HG03469 (cell line): ENCODE results near the gene ADAMTS3.
"Not testable (repeated sequence)": the region's sequence is repeated elsewhere in the genome, so short reads cannot be mapped to it uniquely, and the experiment has no call there.

Experiments used
- ATAC-seq: cut with Tn5 transposase; IDR thresholded peaks from one replicate; pipeline ENCODE4 v1.9.1; 2021; ENCODE audit warnings: mild to moderate bottlenecking, moderate library complexity, moderate number of reproducible peaks; ENCODE audit not compliant: unreplicated experiment

Gene ADAMTS3

DNA sequence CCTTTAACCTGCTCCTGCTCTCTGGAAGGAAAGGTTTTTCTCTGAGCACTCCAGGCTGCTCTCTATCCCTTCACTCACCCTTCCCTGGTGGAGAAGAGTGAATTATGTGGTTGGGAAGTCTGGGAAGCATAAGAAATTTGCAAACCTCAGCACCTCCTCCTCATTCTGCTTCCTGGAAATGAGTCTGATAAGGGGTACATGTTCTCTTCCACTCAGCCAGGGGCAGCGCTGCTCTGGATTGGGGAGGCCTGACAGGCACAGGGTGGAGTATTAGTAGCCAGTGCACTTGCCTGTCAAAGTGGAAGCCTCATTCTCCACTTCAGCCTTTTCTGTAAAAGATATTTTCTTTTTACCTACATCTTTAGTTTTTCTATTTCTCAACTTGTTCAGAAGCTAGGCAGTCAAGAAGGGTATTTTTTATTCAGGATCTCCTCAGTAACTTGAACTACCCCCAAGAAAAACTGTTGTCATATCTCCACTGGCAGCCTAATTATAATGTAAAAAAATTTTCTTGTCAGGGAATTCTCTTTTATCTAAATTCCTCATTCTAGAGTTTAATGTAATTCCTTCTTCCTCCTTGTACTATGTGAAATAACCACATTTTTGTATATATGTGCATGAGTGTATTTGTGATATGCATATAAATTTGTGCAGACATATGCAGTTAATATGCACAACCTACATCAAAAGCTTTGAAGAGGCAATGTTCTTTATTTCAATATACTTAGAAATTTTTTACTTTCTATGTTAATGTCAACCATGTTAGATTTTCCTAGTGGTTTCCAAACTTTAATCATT lies 15.3 kb downstream of the ADAMTS3 start:
- ATAC-seq: no peak

DNA sequence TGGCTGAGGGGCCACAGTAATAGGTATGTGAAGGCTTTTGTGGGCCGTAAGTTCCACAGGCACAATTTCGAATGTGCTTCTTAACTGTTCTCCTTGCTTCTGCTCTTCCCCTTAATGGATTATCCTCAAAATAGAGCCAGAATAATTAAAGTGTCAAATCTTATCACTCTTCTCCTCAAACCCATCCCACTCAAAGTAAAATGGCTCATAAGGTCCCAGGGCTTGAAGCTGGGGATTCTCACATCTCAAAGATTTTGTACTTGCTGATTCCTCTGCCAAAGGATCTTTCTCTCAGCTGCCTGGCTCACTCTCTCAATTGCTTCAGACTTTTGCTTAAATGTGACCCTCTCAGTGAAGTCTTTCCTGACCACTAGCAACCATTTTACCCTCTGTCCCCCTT lies 16.6 kb downstream of the ADAMTS3 start:
- no peak for ATAC-seq

DNA sequence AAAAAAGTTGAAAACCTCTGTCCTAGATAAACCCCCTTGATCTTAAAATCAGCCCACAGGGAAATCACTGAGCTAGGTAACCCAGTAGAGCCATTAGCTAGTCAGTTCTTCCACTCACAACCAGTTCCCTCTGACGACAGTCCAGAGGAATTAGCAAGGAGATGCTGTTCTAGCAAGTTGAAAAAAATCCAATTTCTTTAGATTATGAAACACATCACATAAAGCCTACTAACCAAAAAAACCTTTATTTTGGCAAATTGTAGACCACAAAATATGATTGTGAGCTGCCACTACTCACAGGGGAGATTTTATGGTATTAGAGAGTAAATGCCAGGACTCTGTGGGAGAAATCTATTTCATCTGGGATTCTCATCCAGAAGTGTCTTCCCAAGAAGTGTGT lies 22.6 kb downstream of the ADAMTS3 start:
- ATAC-seq: no peak

- not testable (repeated sequence) for ATAC-seq
Observed at GRCh38 chr4:72540694-72541093, 28.3 kb downstream of the ADAMTS3 start.

DNA sequence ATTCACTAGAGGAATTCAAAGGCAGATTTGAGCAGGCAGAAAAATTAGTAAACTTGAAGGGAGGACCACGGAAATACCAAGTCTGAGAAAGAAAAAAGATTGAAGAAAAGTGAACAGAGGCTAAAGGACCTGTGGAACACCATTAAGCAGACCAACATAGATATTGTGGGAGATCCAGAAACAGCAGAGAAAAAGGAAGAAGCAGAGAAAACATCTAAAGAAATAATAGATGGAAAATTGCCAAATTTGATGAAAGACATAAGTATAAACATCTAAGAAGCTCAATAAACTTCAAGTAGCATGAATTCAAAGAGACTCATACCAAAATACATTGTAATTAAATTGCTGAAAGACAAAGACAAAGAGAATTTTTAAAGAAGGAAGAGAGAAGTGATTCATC lies 31.0 kb downstream of the ADAMTS3 start:
- no peak for ATAC-seq

GRCh38 chr4:72536443-72536842 lies 32.6 kb downstream of the ADAMTS3 start:
- no peak for ATAC-seq

DNA sequence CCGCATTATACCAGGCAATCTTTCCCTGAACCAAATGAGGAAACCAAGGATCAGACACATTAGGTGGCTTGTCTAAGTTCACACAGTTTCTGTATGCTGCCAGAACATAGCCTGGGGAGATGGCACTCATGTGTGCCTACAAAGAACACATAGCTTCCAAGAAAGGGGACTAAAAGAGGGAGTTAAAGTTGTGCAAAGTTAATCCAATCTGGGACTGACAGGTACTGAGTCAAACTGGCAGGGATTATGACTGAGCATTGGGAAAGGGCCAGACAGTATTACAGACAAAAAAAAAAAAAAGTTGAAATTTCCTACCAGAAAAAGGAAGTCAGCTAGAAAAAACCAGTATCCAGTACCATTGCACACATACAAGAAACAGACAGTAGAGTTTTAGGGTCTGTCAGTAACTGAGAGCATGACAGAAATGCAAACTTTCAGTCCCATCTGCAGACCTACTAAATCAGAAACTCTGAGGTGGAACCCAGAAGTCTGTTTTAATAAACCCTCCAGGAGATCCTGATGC lies 37.2 kb downstream of the ADAMTS3 start:
- ATAC-seq: no peak

GRCh38 chr4:72531322-72531721 lies 37.7 kb downstream of the ADAMTS3 start:
- no peak for ATAC-seq

- ATAC-seq: no peak
Observed at GRCh38 chr4:72529148-72529822, 39.7 kb downstream of the ADAMTS3 start.

DNA sequence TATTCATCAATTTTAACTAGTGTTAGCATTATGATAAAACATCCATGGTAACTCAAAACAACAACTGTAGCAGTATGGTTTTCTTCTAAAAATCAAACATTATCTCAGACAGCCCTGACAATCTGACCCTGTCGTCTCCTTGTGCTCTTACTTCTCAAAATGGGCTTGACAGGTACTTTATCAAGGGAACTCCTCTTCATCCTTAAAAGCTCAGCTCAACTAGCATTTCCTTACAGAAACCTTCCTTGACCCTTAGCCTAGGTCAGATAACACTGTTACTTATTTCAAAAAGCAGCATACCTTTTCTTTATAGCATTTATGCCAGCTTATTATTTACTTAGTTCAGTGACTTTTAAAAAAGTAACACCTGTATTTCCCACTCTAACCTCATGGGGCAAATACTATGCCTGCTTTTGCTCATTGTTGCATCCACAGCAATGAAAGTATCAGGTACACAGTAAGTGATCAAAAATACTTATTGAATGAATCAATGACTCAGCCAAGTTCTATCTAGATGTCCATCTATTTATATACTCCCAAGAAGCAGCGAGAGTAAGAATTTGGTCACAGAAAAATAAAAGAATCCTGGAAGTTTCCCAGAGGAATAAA lies 41.9 kb downstream of the ADAMTS3 start:
- no peak for ATAC-seq

DNA sequence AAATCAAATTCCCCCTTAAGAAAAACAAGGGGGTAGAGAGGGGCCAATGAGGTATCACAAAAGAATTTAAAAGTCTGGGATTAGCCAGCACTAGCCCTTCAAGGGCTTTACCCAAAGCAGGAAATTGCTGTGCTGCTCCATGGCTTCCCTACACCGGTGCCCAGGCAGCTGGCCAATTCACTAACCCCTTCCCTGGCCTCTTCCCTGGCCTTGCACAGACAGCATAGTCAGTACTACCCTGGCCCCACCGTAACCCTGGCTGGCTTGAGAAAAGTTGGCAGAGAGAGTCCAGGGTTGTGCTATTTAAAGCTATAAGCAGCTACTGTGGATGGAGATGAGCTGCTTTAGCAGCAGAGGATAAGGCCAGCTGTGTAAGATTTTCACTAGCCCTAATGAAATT lies 43.1 kb downstream of the ADAMTS3 start:
- ATAC-seq: no peak

GRCh38 chr4:72522440-72522839 lies 46.6 kb downstream of the ADAMTS3 start:
- no peak for ATAC-seq

- ATAC-seq: no peak
Observed at GRCh38 chr4:72513227-72513626, 55.8 kb downstream of the ADAMTS3 start.

- no peak for ATAC-seq
Observed at GRCh38 chr4:72507860-72508419, 61.1 kb downstream of the ADAMTS3 start.

GRCh38 chr4:72507167-72507566 lies 61.9 kb downstream of the ADAMTS3 start:
- no peak for ATAC-seq

DNA sequence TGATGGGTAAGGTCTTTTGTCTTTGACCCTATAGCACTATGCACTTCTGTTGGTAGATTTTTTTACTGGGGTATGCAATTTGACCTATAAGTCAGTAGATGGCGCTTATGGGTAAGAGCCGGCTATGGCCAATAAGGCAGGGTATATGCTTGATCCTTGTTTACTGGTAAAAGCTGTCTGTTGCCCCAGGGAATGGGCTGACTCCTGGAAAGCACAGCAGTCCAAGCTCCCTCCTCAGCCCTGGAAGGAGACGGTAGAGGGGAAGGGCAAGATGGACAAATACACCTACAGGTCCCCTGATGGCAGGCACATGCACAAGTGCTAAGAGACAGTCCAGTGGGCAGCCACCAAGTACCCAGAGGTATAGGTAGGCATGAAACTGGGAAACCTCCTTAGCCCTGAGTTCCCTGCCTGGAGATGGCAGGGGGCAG lies 63.7 kb downstream of the ADAMTS3 start:
- peak; percentile 85 for ATAC-seq

GRCh38 chr4:72500214-72500613 lies 68.8 kb downstream of the ADAMTS3 start:
- no peak for ATAC-seq

GRCh38 chr4:72496119-72496518 lies 72.9 kb downstream of the ADAMTS3 start:
- ATAC-seq: no peak

GRCh38 chr4:72494156-72494555 lies 74.9 kb downstream of the ADAMTS3 start:
- no peak for ATAC-seq

GRCh38 chr4:72489267-72489666 lies 79.8 kb downstream of the ADAMTS3 start:
- no peak for ATAC-seq

DNA sequence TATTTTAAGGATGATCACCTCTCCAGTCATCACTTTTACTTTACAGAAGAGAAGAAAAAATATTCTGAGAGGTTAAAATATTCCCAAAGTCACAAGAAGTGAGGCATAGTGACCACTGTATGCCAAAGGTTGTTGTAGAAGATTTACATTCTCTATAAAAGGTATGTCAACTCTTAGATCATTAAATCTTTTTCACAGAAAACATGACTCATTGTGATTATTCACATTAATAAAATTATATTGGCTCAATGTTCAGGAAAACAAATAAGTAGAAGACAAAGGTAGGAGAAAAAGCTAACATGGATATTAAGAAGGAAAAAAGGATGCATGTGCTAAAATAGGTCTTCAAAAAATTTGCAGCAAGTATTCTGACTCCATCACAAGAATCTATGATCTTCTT lies 82.0 kb downstream of the ADAMTS3 start:
- no peak for ATAC-seq
